ENCODE data around the gene MCF2L. TPM values are rescaled to one million over a fixed set of nuclear protein-coding genes. Genes with fewer than 3 reads are reported as not detected.
"Not testable (repeated sequence)": the region's sequence is repeated elsewhere in the genome, so short reads cannot be mapped to it uniquely, and the experiment has no call there.

MCF2L gene
- polyA plus RNA-seq, 10 donors = 18.2 to 31.6 (median 20.6) TPM

DNA sequence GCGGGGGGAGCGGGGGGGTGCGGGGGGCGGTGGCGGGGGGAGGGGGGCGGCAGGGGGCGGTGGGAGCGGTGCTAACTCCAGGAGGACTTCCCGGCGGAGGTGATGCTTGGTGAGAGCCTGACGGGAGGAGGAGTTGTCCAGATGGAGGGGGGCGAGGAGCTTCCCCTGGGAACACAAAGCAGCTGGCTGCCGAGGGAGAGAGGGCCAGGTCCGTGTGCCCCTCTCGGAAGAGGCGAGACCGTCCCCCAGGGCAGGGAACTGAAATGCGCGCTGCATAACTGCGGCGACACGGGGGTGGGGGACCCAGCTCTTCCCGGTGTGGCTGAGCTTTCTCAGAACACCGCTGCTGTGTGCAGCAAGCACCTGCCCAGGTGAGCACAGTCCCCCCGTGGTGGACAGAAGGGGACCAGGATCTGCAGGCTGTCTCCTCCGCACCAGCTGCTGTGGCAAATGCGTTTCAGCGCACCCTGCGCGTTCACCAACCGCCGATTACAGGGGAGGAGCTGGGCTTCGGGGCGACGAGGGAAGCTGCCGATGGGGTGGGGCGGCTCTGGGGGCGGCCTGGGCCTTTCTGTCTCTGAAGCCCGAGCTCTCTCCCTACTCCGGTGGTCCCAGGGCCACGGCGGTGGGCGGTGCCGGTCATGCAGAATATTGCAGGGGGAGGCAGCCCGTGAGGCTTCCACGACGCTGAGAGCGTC lies 81.9 kb downstream of the MCF2L start:
- no peak for DNase-seq

DNA sequence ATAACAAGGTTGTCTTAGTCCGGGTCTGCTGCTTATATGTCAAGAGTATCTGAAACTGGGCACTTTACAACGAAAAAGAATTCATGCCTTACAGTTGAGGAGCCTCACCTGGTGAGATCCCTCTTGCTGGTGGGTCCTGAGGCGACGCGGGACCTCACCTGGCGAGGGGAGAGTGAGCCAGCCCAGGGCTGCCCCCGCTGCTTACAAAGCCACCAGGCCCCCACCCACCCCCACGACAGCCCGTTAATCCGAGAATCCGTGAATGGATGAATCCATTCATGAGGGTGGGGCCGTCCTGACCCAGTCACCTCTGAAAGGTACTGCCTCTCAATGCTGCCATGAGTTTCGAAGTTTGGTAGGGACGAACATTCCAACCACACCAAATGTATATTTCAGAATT lies 82.6 kb downstream of the MCF2L start:
- no peak for DNase-seq

DNA sequence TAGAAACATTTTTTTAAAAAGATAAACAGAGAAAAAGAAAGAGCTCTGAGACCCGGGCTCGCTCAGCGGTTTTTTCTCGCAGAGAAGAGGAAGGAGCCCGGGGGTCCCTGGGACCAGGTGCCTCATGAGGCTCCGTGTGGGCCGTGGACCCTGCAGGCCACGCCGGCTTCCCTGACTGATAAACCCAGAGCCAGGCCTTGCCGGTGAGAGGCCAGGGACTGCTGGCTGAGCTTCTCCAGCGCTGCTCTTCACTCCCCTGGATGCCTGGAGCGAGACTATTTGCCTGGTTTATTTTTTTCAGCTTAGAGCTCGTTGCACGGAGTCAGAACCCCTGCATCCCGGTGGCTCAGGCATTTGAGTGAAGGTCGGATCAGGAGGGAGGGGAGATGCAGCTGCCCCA lies 83.2 kb downstream of the MCF2L start:
- DNase-seq = no peak

GRCh38 chr13:113052971-113053370 lies 84.0 kb downstream of the MCF2L start:
- no peak for DNase-seq

DNA sequence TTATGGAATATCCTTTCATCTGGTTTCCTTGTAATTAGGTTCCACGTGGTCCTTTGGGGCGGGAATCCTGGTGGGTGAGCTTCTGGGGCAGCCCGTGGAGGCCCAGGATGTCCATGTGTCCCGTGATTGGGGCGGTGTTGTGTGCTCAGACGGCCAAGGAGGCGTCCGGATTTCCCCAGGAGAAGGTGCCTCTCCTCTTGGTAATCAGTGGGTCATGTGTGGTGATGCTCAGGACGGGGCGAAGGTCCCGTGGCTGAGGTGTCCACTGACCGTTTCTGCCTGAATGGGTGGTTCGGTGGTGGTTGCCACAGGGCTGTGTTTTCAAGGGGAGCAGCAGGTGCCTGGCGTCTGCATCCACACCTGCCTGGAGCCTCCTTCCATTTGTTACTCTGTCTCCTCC lies 84.4 kb downstream of the MCF2L start:
- DNase-seq = no peak

DNA sequence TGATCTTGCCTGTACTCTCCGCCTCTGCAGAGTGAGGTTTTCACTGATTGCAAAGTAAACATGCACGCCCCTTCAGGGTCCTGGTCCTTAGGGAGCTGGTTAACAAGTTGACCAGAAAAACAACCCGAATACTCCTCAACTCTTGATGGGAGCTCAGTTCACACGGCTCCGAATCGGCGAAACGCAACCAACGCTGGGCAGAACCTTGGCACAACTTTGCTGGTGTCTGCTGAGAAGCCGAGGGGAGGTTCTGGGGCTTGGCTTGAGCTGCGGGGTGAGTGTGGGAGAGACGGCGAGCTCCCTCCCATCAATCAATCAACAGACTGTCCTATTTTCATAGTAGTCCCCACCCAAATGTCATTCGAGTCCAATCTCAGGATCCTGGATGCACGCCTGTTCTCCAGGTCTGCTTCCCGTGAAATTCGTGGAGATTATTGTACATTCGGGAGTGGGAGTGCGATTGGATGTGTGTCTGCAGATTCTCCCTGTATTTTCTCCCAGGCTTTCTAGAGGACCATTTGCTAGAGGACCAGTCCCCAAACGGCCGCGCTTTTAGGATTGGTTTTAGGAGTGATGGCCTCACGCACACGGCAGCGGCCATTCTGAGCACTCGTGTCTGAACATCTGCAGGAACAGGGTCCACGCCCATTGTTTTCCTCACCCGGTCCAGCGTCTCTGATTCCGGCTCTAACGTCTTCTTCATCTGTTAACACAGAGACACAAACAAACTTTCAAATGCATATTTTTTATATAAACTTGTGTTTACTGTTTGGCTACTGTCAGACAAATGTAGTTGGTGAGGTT lies 85.0 kb downstream of the MCF2L start:
- no peak for DNase-seq

DNA sequence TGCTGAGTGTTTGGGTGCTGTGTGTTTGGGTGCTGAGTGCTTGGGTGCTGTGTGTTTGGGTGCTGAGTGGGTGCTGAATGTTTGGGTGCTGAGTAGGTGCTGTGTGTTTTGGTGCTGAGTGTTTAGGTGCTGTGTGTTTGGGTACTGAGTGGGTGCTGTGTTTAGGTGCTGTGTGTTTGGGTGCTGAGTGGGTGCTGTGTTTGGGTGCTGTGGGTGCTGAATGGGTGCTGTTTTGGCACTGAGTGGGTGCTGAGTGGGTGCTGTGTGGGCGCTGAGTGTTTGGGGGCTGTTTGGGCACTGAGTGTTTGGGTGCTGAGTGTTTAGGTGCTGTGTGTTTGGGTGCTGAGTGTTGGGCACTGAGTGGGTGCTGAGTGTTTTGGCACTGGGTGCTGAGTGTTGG lies 88.1 kb downstream of the MCF2L start:
- no peak for DNase-seq

- DNase-seq = not testable (repeated sequence)
Measured at GRCh38 chr13:113057559-113057958, 88.5 kb downstream of the MCF2L start.

DNA sequence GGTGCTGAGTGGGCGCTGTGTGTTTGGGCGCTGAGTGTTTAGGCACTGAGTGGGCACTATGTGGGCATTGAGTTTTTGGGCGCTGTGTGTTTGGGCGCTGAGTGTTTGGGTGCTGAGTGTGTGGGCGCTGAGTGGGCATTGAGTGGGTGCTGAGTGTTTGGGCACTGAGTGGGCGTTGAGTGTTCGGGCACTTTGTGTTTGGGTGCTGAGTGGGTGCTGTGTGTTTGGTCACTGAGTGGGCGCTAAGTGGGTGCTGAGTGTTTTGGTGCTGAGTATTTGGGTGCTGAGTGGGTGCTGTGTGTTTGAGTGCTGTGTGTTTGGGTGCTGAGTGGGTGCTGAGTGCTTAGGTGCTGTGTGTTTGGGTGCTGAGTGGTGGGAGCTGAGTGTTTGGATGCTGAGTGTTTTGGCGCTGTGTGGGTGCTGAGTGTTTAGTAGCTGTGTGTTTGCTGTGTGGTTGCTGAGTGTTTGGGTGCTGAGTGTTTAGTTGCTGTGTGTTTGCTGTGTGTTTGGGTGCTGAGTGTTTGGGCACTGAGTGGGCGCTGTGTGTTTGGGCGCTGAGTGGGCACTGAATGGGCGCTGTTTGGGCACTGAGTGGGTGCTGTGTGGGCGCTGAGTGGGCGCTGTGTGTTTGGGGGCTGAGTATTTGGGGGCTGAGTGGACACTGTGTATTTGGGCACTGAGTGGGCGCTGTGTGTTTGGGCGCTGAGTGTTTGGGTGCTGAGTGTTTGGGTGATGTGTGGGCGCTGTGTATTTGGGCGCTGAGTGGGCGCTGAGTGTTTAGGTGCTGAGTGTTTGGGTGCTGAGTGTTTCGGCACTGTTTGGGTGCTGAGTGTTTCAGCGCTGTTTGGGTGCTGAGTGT lies 89.3 kb downstream of the MCF2L start:
- no peak for DNase-seq

DNA sequence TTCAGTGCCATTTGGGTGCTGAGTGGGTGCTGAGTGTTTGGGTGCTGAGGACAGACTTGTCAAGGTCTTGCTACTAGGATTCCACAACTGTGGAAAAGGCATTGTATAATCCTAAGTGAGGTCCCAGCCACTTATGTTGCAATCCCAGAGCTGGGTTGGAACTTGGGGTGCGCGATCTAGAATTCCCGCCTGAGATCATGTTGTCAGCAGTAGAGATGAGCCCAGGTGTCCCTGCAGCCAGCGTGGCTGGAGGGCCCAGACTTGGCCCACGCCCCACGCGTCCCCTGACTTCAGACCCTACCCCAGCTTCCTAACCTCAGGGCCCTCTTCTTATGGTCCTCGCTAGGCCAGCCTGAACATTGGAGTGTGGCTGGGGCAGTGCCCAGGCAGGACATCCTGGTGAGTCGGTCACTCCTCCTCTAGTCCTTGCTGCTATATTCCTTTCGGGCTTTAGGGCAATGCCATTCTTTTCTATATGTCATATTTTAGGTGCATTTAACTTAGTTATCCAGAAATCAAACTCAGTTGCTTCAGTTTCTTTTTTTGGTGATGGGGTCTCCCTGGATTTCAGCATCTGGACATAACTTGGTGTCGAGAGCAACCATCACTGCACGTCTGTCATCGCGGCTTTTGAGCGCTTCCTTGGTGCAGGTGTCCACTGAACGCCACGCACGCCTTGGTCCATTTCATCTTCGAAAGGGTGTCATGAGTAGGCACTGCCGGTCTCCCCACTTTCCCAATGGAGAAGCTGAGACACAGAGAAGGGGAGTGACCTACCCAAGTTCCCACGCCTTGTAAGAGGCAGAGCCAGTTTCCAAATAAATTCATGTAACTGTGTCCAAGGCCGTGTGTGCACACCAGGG lies 90.2 kb downstream of the MCF2L start:
- no peak for DNase-seq

DNA sequence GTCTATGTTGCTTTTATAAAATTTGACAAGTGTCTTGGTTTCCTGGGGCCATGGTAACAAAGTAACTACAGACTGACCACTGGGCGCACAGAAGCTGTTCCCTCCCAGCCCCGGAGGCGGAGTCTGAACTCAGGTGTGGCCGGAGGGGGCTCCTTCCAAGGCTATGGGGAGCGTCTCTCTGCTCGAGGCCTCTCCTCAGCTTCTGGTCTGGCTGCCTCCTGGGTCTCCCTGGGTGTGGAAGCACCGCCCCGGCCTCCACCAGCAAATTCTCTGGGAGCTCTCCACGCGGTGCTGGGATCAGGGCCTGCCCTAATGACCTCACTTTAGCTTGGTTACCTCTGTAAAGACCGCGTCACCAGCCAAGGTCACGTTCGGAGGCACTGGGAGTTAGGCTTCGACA lies 90.9 kb downstream of the MCF2L start:
- DNase-seq = no peak

DNA sequence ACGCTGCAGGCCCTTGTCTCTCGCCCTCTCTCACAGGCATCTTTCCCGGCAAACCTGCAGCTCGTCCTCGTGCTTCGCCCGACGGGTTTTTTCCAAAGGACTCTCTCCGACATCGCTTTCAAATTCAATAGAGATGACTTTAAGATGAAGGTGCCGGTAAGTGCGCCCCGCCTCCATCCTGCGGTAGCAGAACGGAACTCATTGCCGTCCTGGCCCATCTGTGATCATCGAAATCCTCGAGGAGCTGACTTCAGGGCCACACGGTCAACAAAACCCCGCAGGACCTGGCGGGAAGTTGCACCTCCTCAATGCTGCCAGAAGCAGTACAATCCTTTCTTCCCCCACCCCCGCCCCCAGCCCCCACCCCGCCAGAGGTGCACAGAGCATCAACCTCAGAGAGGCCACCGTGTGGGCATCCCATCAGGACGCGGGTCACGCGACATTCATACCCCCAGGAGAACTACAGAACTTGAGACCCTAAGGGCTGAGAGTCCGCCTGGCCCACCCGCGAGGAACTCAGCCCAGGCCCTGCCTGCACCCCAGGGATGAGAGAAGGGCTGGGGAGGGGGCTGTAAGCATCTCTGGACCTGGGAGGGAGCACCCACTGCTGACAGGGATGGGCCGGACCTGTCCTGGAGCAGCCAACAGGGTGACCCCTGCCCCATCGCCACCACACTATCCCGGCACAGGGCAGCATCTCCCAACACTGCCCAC lies 91.7 kb downstream of the MCF2L start:
- no peak for DNase-seq

- DNase-seq = no peak
Measured at GRCh38 chr13:113061271-113061625, 92.2 kb downstream of the MCF2L start.

GRCh38 chr13:113061796-113062425 lies 92.9 kb downstream of the MCF2L start:
- DNase-seq = no peak

- DNase-seq = no peak
Measured at GRCh38 chr13:113062691-113063090, 93.7 kb downstream of the MCF2L start.

- DNase-seq = no peak
Measured at GRCh38 chr13:113063091-113063491, 94.1 kb downstream of the MCF2L start.

- DNase-seq = no peak
Measured at GRCh38 chr13:113064000-113064533, 95.1 kb downstream of the MCF2L start.

DNA sequence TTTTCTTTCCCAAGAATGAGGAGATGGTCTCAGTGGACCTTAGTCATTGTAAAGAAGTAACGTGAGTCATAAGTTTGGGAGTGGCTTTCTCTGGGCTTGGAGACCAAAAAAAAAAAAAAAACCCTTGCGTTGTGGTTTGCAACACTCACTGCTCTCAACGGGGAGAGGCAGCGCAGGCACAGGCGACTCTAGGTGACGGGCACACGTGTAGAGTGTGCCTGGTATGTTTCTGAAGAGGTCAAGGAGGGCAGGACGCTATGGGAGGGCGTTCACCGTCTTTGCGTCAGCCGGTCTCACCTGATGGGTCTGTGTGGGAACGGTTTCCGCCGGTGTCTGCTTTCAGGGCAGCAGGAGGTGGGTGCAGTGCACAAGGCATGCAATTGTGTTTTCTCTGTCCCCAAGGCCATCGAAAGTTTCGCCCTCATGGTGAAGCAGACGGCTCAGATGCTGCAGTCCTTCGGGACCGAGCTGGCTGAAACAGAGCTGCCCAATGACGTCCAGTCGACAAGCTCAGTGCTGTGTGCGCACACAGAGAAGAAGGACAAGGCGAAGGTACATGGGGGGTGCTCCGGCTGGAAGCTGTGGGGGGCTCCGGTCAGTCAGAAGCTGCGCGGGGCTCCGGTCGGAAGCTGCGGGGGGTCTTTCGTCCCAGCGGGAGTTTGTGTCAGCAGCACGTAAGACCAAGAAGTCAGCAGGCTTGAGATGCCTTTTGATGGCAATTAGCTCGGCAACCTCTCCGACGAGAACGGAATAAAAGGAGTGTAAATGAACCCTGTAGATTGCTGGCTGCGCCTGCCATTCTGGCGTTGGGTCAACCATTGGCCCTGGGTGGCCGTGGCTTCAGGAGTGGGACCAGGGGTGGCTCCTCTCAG lies 95.8 kb downstream of the MCF2L start:
- DNase-seq = peak; percentile 71 to 91 (median 82)
